ENCODE measurements around the gene TYMP. TPM values are rescaled to one million over a fixed set of nuclear protein-coding genes. Genes with fewer than 3 reads are reported as not detected.

Gene TYMP
- total and polyA plus RNA-seq, 10 of the 15 experiments (the other 5 are each of a cell fraction or from before 2014, with no cell fraction given): 0.42 to 57.8 (median 24.6) TPM

- TF ChIP-seq CEBPZ (IDR thresholded peaks at IDR 0.05; ENCODE audit: low read depth, low read length): no peak
- TF ChIP-seq DPF2 (IDR thresholded peaks at IDR 0.05): no peak
- no peak for TF ChIP-seq POLR2A (IDR thresholded peaks at IDR 0.05; ENCODE audit: low read depth, low read length)
- TF ChIP-seq E4F1 (IDR thresholded peaks at IDR 0.05; ENCODE audit: borderline replicate concordance, partially characterized antibody): no peak
- no peak for TF ChIP-seq CBFB (IDR thresholded peaks at IDR 0.05; ENCODE audit: low read depth)
- TF ChIP-seq POLR2AphosphoS5 (IDR thresholded peaks at IDR 0.05; ENCODE audit: low read length): peak; percentile 14; the same call in 1 of the 2 replicates
- TF ChIP-seq IKZF2 (IDR thresholded peaks at IDR 0.05): peak; percentile 44 to 48
- TF ChIP-seq MTA2 (IDR thresholded peaks at IDR 0.05; ENCODE audit: low read depth): no peak; the same call in 1 of the 2 replicates
Observed at GRCh38 chr22:50531962-50532674, 2.3 kb upstream of the TYMP start (continued).
